VCaP (cell line): Measurements from ENCODE around the gene UST.
A peak's percentile ranks its signal among the peaks of the same experiment; 100 is the strongest.

Experiments
- H3K27ac ChIP-seq: fragments of 450-650 bp; 2 replicates; pipeline ENCODE4 v1.5.1; 2017
- TF ChIP-seq, protein P1 (sequence below): fragments of 450-650 bp; conservative IDR thresholded peaks from 2 replicates; pipeline ENCODE4 v1.5.1; 2017; ENCODE audit warnings: mild to moderate bottlenecking, moderate library complexity

Gene UST

DNA sequence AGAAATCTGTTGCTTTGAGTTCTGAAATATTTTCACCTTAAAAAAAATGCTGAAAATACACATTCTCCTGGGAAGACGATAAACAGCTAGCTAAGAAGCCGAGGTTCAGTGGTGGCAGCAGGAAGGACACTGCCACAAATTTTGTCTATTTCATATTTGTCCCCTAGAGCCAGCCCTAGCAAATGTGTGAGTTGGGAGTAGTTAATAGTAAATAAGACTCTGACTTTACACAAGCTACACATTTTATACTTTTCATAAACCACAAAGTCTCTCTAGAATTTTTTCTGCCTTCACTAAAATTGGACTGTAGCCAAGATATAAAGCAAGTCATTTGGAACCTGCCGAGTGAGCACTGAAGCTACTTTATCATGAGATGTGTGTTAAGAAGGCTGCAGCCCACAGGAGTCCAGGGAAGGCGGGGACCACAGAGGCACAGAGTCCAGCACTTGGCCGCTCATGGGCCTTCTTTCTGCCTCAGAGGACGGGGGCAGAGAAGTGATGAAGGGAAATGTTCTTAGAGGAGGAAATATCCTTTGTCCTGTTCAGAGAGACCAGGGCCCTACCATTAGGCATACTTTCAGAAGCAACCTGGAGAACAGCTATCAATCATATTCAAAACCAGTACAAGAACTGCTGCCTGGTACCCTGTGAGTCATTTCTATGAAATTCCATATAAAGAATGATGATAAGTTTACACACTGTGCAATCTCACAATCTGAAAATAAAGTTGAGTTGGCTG is 329.0 kb downstream of the UST start:
- peak overlapping the region; percentile 75 for H3K27ac ChIP-seq
- TF ChIP-seq, protein P1, sequence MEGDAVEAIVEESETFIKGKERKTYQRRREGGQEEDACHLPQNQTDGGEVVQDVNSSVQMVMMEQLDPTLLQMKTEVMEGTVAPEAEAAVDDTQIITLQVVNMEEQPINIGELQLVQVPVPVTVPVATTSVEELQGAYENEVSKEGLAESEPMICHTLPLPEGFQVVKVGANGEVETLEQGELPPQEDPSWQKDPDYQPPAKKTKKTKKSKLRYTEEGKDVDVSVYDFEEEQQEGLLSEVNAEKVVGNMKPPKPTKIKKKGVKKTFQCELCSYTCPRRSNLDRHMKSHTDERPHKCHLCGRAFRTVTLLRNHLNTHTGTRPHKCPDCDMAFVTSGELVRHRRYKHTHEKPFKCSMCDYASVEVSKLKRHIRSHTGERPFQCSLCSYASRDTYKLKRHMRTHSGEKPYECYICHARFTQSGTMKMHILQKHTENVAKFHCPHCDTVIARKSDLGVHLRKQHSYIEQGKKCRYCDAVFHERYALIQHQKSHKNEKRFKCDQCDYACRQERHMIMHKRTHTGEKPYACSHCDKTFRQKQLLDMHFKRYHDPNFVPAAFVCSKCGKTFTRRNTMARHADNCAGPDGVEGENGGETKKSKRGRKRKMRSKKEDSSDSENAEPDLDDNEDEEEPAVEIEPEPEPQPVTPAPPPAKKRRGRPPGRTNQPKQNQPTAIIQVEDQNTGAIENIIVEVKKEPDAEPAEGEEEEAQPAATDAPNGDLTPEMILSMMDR = no peak

DNA sequence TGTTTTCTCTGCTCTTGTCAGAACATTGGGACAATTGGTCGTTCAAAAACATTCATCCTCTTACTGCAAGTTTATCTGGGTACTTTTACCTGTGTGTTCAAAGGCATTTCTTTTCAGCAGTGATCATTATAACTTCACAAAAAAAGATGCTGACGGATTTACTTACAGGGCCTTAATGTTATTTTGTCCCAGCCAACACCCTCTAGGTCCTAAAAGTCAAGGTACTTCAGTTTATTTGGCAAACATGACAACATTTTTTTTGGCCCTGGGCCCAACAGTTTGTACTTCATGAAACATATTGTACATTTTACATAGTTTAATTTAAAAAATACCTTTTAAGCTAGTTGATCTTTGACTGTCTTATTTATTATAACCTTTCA is 329.5 kb downstream of the UST start:
- H3K27ac ChIP-seq = peak overlapping the region; percentile 75
- TF ChIP-seq, protein P1 = no peak

DNA sequence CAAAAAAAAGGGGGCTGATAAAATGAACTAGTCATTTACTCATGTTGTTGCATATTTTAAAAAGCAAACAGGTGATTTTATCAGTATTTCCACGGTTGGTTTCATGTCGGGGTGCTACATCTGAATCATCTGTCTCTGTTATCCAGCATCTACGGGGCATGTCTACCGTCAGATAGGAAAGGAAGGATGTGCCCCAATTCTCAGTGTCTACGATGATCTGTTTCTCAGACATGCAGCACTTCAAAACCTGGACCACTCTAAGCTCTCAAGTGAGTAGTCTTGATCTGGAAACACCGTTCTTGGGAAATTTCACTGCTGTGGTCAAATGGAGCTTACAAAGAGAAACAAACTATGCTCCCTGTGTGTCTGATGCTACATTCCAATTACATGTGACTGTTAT is 330.4 kb downstream of the UST start:
- H3K27ac ChIP-seq = peak overlapping the region; percentile 75; the same call in 1 of the 2 replicates
- TF ChIP-seq, protein P1 = no peak

DNA sequence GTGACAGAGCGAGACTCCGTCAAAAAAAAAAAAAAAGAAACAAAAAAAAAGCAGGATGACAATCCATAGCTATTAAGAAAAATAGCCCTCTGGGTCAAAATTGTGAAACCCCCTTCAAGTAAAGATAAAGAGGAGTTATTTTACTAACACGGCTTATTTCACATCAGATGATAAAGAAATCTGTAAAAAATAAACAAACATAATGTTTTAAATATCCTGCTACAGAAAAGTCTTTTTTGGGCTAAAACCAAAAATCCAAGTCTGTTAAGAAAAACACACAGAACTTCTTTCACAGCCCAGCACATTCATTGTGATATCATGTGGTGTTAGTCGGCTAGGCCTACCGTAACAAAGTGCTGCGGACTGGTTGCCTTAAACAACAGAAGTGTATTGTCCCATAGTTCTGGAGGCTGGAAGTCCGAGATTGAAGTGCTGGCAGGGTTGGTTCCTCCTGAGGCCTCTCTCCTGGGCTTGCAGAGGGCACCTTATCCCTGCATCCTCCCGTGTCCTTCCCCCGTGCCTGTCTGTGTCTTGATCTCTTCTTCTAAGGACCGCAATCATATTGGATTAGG is 331.5 kb downstream of the UST start:
- peak overlapping the region; percentile 88 for H3K27ac ChIP-seq
- TF ChIP-seq, protein P1 = no peak

DNA sequence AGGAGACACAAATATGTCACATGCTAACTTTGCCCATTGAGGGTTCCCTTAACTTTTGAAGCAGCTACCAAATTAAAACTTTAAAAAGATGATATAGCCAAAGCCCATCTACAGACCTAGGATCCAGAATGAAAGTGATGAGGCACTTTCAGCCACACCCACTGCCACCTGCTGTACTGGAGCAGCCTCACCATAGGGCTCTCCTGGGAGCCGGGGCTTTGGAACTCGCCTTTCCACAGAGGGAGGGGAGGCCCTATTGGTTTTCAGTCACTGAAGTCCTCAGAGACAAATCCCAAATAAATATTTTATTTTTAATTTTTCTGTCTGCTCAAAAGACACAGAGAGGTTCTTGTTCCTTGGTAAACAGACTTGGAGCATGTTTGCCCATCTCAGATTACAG is 332.6 kb downstream of the UST start:
- TF ChIP-seq, protein P1 = no peak
- H3K27ac ChIP-seq = peak overlapping the region; percentile 88

DNA sequence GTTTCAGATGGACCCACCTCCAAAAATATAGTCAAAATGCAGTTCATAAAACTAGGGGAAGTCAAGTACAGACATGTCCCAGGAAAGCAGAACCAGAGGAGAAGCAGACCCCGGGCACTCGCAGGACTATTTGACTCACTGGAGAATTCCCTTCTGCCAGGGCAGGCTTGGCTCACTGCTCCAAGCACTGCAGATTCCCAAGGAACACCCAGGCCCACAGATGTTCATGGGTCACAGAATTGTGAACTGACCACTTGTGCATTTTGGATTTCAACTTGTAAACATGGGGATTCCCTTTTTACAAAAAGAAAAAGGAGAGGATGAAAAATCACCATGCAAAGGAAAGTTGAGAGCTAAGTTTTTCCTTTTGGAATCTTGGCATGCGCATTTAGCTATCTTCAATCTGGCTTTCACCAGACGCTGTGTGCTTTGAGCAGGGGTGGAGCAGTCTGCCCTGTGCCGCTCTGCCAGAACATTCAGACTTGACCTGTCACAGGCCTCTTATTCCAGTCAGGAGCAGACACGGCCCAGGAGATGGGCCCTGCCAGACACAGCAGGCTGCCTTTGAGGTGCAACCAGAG is 333.2 kb downstream of the UST start:
- TF ChIP-seq, protein P1 = no peak
- H3K27ac ChIP-seq = peak overlapping the region; percentile 88

DNA sequence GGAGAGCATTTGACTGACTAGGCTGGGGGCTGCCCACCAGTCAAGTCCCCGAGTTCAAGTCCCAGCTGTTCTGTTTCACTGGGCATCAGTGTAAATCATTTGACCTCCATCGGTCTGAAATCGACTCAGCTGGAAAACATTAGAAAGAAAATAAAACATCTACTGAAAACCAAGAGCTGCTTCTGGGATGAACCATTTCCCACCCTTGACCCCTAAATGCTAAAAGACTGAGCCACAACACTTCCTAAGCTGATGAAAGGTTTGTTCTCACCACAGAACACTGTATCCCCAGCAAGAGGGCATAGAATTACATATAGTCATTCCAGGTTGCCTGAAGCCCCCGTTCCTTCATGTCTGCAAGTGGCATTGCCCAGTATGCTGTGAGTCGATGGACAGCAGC is 333.7 kb downstream of the UST start:
- TF ChIP-seq, protein P1 = no peak
- peak overlapping the region; percentile 88 for H3K27ac ChIP-seq
